Ectodermal cell (in vitro differentiated cells): Measurements from ENCODE around the gene NHSL2. TPM values are rescaled to one million over a fixed set of nuclear protein-coding genes. Genes with fewer than 3 reads are reported as not detected.
"Not testable (repeated sequence)": the region's sequence is repeated elsewhere in the genome, so short reads cannot be mapped to it uniquely, and the experiment has no call there.

Experiments used
- H3K27ac ChIP-seq: 2 replicates; pipeline ENCODE4 v1.7.0; 2013; ENCODE audit warnings: mild to moderate bottlenecking, low read depth, low read length; ENCODE audit not compliant: insufficient read depth, poor library complexity, severe bottlenecking
- H3K27me3 ChIP-seq: 2 replicates; pipeline ENCODE4 v1.7.0; 2013; ENCODE audit warnings: mild to moderate bottlenecking, low read length; ENCODE audit not compliant: insufficient read depth, control insufficient read depth, poor library complexity, severe bottlenecking
- H3K36me3 ChIP-seq: one replicate; pipeline ENCODE4 v1.7.0; 2013; ENCODE audit warnings: low read length; ENCODE audit not compliant: control insufficient read depth, insufficient read depth
- H3K4me1 ChIP-seq: one replicate; pipeline ENCODE4 v1.7.0; 2013; ENCODE audit warnings: low read length; ENCODE audit not compliant: control insufficient read depth, insufficient read depth
- H3K4me3 ChIP-seq: 2 replicates; pipeline ENCODE4 v1.7.0; 2013; ENCODE audit warnings: low read depth, low read length, control low read depth; ENCODE audit not compliant: insufficient read depth
- H3K9me3 ChIP-seq: 2 replicates; pipeline ENCODE4 v1.7.0; 2013; ENCODE audit warnings: mild to moderate bottlenecking, low read length, moderate library complexity; ENCODE audit not compliant: control insufficient read depth
- WGBS, 2 experiments: methylation state at CpG; one replicate each; pipeline ENCODE4 v1.1.7; 2013; ENCODE audit warnings: missing lambda C conversion rate in 2 of 2; 5-methylcytosine and 5-hydroxymethylcytosine counted together
- polyA plus RNA-seq, 4 experiments: library from polyadenylated mRNA; stranded (reverse); fragments of 50-300 nt; gene quantifications; one replicate each; pipeline ENCODE4 v1.2.3, GENCODE V29; 2013

Gene NHSL2
- polyA plus RNA-seq (2013, experiment 1 of 4), result 5.3 TPM
- 5.7 TPM for polyA plus RNA-seq (2013, experiment 2 of 4)
- polyA plus RNA-seq (2013, experiment 3 of 4), result 4.4 TPM
- polyA plus RNA-seq (2013, experiment 4 of 4), result 5.1 TPM

DNA sequence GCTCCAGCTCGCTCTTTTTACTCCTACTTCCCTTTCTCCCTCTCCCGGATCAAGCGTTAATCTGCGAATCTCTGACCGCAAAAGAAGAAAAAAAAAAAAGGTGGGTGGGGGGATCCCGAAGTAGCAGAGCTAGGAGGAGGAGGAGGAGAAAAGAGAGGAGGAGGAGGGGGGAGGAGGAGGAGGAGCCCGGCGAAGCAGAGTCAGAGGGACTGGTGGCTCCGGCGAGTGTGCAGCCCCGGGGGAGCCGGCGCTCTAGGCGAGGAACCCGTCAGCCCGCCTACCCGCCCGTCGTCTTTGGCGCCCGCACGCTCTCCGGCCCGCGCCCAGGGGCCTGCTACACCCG lies at the start of gene NHSL2:
NHSL2 (plus strand) TSS at position 203 of the 343 bp plus-strand sequence.
- Histone ChIP-seq H3K36me3 (no peaks in the 10 kb centered on the region), H3K27me3 (no peaks in the 10 kb centered on the region), H3K27ac (peak within 1 kb of the TSS; percentile 60), H3K4me3 (peak within 1 kb of the TSS; percentile 55), H3K4me1 (peaks cover 3% of the 10 kb centered on the region), H3K9me3 (no peaks in the 10 kb centered on the region)
- 0 to 1% methylated on average over 21 to 23 of the region's 26 CpGs for WGBS, 2 experiments

DNA sequence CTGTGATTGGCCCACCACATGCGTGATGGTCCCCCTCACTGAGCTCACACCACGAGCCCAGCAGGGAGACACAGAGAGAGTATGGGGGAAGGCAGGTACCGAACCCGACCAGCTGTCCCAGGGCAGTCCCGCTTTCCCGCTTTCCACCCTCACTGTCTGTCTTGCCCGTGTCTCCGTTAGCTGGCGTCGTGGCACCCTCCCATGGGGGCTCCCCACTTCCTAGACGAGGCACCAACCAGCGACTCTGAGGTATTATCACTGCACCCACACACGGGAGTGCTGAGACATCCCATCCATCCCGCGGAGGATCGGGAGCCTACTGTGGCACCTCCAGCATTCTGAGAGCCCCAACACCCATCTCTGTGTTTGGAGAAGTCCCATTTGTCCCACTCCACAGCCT lies 43.0 kb upstream of the NHSL2 start:
- 92 to 93% methylated on average over 16 of the region's 16 CpGs for WGBS, 2 experiments
- Histone ChIP-seq H3K27ac (no peak overlapping the region), H3K36me3 (no peaks in the 10 kb centered on the region), H3K4me1 (no peaks in the 10 kb centered on the region), H3K27me3 (no peaks in the 10 kb centered on the region), H3K9me3 (no peaks in the 10 kb centered on the region), H3K4me3 (no peak overlapping the region)

DNA sequence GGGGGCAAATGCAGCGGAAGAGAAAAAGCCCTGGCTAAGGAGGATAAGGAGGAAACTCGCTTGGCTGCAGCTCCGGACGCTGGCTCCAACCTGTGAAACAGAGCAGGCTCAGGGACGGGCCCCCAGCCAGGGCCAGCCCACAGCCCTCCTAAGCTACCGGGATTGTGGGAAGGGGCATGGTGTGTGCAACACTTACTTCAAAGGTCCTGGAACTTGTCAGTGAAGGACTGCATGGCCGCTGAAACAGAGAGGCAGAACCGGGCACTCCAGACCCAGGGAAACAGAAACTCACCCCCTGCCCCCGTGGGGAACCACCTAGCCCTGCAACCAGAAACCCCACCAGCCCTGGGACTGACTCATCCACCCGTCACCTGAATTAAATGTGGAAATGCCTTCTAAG lies 41.1 kb upstream of the NHSL2 start:
- H3K4me1 ChIP-seq, H3K36me3 ChIP-seq, H3K27me3 ChIP-seq, H3K9me3 ChIP-seq, H3K27ac ChIP-seq, H3K4me3 ChIP-seq: not testable (repeated sequence)
- WGBS, 2 experiments, result 79 to 81% methylated on average over 6 to 7 of the region's 10 CpGs

GRCh38 chrX:71870208-71871098 lies 40.2 kb upstream of the NHSL2 start:
- Histone ChIP-seq H3K27me3 (no peaks in the 10 kb centered on the region), H3K27ac (no peak overlapping the region), H3K36me3 (no peaks in the 10 kb centered on the region), H3K9me3 (no peaks in the 10 kb centered on the region), H3K4me1 (no peaks in the 10 kb centered on the region), H3K4me3 (no peak overlapping the region)
- WGBS, 2 experiments, result 63 to 68% methylated on average over 10 to 14 of the region's 15 CpGs

- H3K4me1 ChIP-seq, result no peaks in the 10 kb centered on the region
- WGBS, 2 experiments, result 87 to 90% methylated on average over 5 to 6 of the region's 6 CpGs
- H3K9me3 ChIP-seq, result no peaks in the 10 kb centered on the region
- H3K27me3 ChIP-seq, result no peaks in the 10 kb centered on the region
- H3K27ac ChIP-seq, result no peak overlapping the region
- no peaks in the 10 kb centered on the region for H3K36me3 ChIP-seq
- H3K4me3 ChIP-seq, result no peak overlapping the region
These were observed 39.3 kb upstream of the NHSL2 start for GRCh38 chrX:71871367-71871766.

- no peak overlapping the region for H3K4me3 ChIP-seq
- H3K27me3 ChIP-seq, result no peaks in the 10 kb centered on the region
- no peak overlapping the region for H3K27ac ChIP-seq
- H3K4me1 ChIP-seq, result no peaks in the 10 kb centered on the region
- no peaks in the 10 kb centered on the region for H3K9me3 ChIP-seq
- H3K36me3 ChIP-seq, result no peaks in the 10 kb centered on the region
- 95 to 96% methylated on average over 53 of the region's 53 CpGs for WGBS, 2 experiments
These were observed 37.8 kb upstream of the NHSL2 start for GRCh38 chrX:71872542-71873458.

GRCh38 chrX:71873459-71873833 lies 37.2 kb upstream of the NHSL2 start:
- Histone ChIP-seq H3K27me3 (no peaks in the 10 kb centered on the region), H3K27ac (no peak overlapping the region), H3K4me1 (no peaks in the 10 kb centered on the region), H3K36me3 (no peaks in the 10 kb centered on the region), H3K4me3 (no peak overlapping the region), H3K9me3 (no peaks in the 10 kb centered on the region)
- WGBS, 2 experiments, result 90 to 95% methylated on average over 12 of the region's 12 CpGs

DNA sequence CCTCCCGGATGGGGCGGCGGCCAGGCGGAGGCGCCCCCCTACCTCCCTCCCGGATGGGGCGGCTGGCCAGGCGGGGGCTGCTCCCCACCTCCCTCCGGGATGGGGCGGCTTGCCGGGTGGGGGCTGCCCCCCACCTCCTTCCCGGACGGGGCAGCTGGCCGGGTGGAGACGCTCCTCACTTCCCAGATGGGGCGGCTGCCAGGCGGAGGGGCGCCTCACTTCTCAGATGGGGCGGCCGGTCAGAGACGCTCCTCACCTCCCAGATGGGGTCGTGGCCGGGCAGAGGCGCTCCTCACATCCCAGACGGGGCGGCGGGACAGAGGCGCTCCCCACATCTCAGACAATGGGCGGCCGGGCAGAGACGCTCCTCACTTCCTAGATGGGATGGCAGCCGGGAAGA lies 33.8 kb upstream of the NHSL2 start:
- H3K9me3 ChIP-seq, H3K27ac ChIP-seq, H3K36me3 ChIP-seq, H3K4me3 ChIP-seq, H3K27me3 ChIP-seq, H3K4me1 ChIP-seq: not testable (repeated sequence)
- WGBS, 2 experiments, result 96 to 97% methylated on average over 24 to 26 of the region's 32 CpGs

DNA sequence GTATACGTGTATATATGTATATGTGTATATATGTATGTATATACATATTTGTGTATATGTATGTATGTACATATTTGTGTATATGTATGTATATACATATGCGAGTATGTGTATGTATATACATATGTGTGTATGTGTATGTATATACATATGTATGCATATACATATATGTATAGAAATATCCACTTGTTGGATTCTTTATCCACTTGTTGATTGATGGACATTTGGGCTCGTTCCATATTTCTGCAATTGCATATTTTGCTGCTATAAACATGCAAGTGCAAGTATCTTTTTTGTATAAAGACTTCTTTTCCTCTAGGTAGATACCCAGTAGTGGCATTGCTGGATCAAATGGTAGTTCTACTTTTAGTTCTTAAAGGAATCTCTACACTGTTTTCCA lies 25.5 kb upstream of the NHSL2 start:
- Histone ChIP-seq H3K27me3 (no peaks in the 10 kb centered on the region), H3K9me3 (no peaks in the 10 kb centered on the region), H3K36me3 (no peaks in the 10 kb centered on the region), H3K4me1 (no peaks in the 10 kb centered on the region), H3K4me3 (no peak overlapping the region), H3K27ac (no peak overlapping the region)
- WGBS, 2 experiments, result 100% methylated on average over 1 of the region's 3 CpGs; no CpG with 5 or more reads in 1 of the 2 experiments

DNA sequence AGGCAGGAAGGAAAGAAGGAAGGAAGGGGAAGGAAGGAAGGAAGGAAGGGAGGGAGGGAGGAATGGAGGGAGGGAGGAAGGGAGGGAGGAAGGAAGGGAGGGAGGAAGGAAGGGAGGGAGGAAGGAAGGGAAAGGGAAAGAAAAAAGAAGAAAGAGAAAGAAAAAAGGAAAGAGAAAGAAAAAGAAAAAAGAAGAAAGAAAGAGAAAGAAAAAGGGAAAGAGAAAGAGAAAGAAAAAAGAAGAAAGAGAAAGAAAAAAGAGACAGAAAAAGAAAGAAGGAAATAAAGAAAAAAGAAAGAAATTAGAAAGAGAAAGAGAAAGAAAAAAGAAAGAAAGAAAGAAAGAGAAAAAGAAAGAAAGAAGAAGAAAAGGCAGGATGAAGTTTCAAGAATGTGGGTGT lies 15.0 kb upstream of the NHSL2 start:
- H3K27me3 ChIP-seq, result no peaks in the 10 kb centered on the region
- H3K4me3 ChIP-seq, result no peak overlapping the region
- no peak overlapping the region for H3K27ac ChIP-seq
- no peaks in the 10 kb centered on the region for H3K36me3 ChIP-seq
- no peaks in the 10 kb centered on the region for H3K4me1 ChIP-seq
- no peaks in the 10 kb centered on the region for H3K9me3 ChIP-seq
